GM19324 (cell line): Measurements from ENCODE around the gene CEACAM21.
A peak's percentile ranks its signal among the peaks of the same experiment; 100 is the strongest.

ENCODE experiments used
- ATAC-seq: cut with Tn5 transposase; IDR thresholded peaks from one replicate; pipeline ENCODE4 v1.9.1; 2021; ENCODE audit warnings: mild to moderate bottlenecking, moderate library complexity; ENCODE audit not compliant: unreplicated experiment, low FRiP score

CEACAM21 gene

DNA sequence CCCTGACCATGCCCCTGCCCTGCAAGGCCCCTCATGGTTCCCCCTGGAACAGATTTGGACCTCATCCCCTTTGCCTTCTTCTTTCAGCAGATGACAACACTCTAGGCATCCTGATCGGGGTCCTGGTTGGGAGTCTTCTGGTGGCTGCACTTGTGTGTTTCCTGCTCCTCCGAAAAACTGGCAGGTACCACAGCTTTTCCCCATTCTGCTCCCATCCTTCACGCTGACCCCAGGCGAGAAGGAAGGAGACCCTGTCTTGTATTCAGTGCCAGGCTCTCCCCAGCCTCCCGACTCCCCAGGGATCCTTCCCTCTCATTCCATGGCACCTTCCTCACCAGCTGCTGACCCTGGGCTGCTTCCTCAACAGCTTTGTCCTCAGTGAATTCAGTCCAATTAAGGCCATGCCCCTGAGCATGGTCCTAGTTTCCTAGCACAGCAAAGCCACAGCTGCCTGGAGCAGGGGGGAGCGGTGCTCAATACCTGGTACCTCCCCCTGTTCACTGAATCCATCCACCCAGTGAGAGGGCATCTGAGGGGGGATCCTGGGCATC, 8.4 kb downstream of the CEACAM21 start:
- ATAC-seq: no peak

DNA sequence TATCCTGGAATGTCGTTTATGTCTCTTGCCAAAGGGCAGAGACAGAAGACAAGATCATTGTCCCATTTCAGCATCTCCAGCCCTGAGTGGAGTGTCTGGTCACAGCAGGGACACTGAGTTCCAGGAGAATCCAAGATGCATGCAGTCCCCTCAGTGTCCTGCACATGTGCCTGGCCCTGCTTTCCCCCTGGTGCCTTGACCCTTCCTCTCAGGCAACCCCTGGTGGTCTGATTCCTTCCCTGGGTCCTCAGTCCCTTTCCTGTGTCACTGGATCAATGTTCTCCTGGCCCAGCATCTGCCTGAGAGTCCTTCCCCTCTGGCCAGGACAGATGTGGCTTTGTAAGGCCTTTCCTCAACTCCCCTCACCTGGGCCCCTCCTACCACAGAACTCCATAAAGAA, 9.0 kb downstream of the CEACAM21 start:
- ATAC-seq: no peak

DNA sequence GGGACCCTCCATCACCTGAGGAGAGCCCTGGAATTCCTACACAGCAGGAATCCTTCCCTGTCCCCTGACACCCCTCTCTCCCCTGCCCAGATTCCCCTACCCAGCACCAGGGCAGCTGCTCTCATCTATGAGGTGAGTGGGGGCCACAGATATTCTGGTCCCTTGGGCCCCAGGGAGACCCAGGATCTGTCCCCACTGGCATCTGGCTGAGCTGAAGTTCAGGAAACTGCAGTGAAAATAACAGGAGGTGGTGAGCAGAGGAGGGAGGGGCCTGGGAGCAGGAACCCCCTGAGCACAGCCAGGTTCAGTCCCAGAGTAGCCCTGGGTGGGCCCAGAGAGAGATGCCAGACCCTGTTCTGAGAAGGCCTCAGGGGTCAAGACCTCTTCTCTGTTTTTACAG, 10.1 kb downstream of the CEACAM21 start:
- ATAC-seq: no peak

DNA sequence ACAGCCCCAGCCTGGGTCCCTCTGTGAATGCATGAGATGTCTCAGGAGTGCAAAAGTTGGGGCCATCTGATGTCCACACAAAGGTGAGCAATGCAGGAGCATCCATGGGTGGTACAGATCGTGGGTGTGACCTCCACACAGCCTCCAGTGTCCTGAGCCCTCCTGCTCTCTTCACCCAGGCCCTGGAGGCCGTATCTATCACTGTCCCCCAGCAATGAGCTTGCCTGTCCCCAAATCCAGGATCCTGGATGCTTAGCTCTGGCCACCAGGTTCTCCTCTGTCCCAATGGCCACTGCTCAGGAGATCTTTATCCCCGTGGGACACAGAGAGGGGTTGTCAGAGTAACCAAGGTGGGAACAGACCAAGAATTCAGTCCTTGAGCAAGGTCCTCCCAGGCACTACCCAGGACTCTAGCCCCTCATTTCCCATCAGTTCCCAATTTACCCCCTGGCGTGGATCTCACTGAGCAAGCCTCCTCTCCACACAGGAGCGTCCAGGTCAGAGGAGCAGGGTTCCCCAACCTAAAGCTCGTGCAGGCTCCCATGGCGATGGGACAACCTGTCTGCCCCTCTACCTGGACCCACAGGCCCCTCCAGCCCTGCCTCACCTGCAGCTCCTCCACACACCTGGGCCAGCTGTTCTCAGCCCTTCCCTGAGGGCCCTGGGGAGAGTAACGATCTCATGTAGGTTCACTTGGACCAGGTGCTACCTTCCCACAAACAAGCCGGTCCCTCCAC, 11.3 kb downstream of the CEACAM21 start:
- ATAC-seq: no peak

DNA sequence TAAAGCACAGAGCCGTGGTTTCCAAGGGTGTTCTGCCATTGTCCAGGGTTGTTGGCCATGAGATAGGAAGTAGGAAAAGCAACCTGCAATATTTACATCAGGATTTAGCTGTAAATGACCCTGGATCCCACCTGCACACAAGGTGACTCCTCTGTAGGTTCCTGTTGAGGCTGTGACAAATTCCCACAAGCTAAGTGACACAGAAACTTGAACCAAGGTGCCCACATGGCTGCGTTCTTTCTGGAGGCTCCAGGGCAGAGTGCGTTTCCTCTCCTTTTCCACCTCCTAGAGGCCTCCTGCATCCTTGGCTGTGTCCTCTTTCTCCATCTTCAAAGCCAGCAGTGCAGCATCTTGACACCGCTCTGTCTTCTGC, 11.9 kb downstream of the CEACAM21 start:
- ATAC-seq: no peak

DNA sequence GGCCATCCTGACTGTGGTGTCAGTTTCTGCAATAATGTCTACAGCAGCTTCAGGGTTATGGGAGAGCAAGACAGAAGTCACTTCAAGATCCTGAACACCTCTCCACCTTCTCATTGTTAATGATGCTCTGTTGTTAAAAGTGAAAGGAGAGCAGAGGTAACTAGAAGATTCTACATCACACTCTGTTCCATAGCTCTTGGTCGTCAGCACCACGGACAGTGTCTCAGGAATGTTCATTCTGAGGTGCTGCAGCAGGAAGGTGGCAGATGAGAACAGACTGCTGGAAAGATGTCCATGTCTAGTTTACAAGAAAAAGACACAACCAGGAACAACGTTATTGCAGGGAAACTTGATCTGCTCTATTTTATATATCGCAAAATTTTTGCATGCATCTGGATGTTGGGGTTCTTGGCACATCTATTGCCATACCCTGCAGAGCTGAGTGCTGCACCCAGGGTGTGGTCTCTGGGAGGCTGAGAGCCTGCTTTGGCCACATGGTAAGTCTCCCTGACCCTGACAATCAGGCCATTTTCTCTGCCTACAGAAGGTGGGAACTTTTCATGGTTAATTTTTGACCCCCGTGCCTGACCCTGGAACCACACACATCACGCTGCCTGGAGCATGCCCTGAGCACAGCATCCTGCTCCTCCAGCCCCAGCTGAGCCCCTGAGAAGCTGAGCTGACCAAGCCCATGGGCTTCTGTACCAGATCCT, 12.7 kb downstream of the CEACAM21 start:
- ATAC-seq: no peak

DNA sequence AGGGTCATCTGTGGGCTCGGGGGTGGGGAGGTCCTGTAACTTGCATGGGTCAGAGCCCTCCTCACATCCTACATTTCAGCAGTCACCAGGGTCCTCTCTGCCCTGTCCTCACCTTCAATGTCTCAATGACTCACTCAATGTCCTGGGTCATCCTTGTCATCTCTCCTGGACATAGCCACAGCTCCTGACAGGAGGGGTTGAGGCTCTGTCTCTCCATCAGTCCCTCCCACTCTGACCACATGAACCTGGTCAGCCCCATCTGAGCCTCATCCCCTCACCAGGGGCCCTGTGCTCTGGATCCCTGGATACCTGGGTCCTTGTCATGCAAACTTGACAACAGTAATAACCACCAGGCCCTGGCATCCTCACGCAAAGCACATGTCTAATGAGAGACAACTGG, 13.4 kb downstream of the CEACAM21 start:
- ATAC-seq: no peak

DNA sequence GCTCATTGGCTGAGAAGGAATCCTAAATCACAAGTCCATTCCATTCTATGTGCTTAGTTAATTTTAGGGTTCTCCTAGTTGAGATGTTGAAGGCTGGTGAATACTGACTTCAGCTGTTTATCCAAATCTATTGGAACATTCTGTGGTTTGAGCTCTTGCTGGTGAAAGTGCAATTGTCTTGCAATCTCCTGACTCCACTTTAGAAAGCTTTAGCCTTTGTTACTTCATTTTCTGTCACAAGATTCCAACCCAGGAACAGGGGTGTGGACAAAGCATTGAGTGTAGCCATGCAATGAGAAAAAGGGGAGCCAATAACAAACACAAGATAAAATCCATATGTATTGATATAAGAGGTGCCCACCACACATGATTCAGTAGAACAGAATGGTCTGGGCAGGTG, 15.0 kb downstream of the CEACAM21 start:
- no peak for ATAC-seq

DNA sequence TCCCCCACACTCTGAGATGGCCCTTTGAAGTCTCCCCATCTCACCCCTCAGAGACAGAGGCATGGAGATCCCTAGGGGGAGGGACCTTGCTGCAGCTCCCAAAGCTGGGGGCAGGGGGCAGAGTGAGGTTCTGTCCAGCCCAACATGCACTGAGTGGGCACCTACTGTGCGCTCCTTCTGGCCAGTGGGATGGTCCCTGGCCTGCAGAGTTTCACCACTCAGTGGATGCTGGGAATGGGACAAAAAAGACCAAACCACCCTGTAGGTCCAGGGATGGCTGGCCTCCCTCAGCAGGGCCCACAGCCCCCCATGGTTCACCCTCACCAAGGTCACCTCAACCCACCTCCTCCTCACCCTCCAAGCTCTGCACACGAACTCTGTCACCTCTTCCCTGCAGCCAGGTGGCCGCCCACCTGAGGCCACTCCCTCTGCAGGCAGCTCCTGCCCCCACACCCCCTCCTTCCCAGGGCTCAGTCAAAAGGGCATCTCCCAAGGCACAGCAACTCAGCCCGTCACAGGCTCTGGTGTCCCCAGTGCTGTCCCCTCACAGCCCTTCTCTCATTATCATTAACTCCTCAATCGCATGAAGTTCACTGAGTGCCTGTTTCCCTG, 16.1 kb downstream of the CEACAM21 start:
- ATAC-seq: no peak

DNA sequence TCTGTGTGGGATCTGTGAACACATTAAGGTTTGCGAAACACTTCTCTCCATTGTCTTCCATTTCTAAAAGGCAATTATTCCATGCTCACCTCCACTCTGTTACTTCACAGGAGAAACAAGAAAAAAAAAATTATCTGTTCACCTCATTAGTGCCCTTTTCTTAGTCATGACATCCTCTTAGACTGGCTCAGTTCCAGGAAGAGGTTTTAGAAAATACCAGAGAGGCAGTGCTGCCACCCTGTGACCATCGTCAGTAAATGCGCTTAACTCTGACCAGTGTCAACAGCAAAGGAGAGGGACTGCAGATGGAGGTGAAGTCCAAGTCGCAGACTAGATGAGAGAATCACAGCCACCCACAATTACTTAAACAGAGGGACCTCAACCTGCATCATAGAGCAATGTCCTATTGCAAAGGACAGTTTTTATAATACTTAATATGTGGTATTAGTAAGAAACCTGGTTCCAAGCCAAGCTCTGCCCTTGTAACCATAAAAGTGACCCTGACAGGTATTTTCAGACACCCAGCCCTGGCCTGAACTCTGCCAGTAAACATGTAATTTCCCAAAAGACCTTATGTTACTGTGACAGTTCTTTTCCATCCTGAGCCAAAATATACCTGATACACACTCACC, 19.4 kb downstream of the CEACAM21 start:
- ATAC-seq: no peak

DNA sequence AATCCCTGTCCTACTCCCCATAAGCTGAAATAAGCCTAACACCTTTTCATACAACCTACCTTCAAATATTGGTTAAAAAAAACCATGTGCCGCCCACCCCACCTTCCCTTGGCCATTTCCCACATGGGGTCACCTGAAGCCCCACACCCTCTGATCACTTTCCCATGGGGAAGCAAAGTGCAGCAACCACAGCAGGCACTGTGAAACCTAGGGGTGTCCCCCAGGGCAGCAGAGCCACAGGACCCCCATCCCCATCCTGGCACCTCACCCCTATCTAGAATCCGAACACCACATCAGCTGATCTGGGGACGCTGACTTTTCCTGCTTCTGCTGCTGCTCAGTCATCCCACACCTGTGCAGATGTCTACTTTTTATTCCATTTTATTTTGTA, 19.9 kb downstream of the CEACAM21 start:
- ATAC-seq: no peak

DNA sequence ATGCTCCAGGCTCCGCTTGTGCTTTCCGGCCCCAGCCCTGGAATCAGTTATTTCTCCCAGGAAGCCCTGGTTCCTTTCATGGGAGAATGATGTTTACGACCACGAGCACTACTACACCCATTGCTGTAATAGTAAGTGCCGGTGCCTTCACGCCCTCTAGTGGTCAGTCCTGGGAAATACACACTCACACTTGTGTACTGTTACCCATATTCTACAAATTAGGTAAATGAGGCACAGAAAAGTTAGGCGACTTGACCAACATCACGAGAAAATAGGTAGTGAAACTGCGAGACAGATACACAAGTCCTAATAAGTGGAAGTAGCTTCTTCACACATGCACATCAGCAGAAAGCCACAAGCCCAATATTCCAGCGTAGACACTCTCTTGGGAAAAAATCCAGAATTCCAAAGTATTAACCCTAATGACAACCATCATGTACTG, 21.7 kb downstream of the CEACAM21 start:
- peak; percentile 63 for ATAC-seq

DNA sequence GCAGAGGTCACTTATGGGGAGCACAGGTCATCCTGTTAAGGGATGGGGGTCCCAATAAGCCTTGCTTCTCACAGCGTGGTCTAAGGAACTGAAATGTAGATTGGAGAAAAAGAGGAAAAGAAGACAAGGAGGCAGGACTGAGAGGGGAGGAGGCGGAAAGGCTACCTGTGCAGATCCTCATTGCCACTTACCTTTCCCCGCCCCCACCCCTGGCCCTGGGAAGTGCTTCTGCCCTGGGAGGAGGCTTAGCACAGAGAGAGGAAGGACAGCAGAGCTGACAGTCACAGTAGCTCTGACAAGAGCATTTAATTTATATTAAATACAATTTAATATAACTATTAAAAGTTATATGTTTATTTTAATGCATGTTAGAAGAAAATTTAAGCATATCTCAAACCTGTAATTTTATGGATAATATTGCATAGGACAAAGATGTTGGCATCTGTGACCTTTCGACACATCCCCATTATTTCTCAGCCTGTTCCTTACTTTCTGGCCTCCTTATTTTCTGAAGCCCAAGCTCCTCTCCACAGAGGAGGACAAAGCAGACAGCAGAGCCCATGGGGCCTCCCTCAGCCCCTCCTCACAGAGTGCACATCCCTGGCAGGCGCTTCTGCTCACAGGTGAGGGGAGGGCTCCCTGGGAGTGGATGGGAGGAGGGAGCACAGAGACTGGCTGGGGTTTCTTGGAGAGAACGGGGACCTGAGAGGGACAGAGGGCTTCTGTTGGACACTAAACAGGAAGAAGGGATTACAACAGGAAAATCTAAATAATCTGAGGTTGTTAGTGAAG, 23.4 kb downstream of the CEACAM21 start:
- no peak for ATAC-seq

DNA sequence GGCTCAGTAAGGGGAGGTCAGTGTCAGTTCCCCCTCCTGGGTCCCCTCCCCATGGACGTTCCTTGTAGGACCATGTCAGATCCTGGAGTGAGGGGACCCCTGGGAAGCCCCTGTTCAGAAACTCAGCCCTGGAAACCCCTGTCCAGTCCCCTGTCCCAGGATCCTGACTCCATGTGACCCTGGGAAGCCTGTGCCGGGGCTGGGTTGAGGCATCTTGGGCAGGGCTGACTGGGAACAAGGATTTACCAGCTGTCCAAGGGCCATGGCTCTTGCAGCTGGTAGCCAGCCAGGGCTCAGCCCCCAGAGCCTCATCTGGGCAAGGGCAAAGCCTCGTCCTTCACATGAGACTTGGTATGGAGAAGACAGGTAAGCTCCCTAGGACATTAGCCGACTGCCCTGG, 25.8 kb downstream of the CEACAM21 start:
- no peak for ATAC-seq

DNA sequence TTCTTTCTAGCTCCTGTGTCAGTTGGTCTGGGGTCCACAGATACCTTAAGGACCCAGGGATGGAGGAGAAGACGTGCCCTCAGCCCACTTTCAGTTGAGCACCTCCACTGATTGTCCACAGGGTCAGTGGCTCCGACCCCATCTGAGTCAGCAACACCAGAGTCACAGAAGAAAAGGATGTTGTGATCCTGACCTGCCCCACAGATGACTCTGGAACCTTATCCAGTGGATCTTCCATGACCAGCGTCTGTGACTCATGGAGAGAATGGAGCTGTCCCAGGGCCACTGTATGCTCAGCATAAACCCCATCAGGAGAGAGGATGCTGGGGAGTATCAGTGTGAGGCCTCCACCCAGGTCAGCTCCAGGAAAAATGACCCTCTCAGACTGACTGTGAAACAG, 28.9 kb downstream of the CEACAM21 start:
- no peak for ATAC-seq

DNA sequence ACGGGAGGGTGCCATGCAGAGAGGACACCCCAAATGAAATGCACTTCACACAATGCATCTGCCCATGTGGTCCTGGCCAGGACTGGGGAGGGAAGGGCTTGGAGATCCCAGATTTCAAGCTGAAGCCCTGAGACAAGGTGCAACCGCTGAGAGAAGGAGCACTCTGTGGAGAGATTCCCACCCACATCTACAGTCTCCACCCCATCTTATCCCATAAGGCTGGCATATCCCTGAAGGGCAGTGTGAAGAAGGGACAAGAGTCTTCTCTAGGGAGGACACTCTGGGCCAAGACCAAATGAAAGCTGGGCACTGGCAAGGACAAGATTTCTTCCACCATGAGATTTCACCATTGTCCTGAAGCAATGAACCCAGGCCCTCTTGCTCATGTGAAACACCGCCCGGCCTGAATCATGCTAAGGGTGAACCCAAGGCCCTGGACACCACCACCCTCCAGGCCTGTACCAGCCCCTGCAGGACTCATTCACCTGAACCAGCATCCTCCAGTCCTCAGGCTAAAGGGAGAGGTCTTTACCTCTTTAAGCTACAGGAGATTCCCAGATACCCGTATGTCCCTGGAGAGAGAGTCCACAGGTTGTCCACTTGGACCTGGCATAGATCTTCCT, 30.4 kb downstream of the CEACAM21 start:
- ATAC-seq: no peak

DNA sequence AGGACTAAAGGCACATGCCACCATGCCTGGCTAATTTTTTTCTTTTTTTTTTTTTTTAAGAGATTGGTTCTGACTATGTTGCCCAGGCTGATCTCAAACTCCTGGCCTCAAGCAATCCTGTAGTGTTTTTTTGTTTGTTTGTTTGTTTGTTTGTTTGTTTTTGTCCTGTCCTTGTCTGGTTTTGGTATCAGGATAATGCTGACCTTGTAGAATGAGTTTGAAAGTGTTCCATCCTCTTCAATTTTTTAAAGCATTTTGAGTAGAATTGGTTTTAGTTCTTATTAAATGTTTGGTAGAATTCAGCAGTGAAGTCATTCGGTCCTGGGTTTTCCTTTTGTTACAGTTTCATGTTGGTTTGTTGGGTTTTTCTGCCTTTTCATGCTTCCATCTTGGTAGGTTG, 31.7 kb downstream of the CEACAM21 start:
- ATAC-seq: no peak

DNA sequence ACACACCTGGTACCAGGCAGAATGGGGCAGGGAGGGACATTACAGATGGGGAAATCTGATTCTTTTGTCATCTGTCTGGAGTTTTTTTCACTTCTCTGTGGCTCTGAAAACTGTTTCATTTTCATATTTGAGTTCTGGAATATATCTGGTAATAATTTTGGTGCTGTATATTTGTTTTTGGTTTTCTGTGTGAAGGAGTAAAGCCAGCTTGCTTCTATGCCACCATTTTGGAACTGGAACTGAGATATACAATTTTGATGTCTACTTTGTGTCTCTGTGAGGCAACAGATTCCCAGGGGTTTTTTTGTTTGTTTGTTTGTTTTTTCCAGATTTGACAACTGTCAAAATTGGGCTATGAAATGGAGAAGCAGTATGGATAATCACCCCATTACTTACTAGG, 34.8 kb downstream of the CEACAM21 start:
- ATAC-seq: no peak

DNA sequence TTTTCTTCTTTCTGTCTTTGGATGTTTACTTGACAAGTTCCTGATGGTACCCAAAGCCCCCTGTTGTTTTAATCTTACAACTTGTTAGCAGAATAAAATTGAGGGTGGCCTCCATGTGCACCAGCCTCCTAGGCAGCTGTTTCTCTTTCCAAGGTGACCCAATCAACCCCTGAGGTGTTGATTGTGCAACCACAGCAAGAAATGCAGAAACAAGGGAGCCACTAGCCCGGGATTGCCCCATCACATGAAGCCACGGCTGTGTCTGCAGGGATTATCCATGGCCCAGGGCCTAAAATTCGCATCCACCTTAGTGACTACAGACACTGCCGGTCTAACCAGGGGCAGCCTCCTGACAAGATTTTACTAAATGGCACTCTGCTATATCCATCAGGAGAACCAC, 36.5 kb downstream of the CEACAM21 start:
- no peak for ATAC-seq

DNA sequence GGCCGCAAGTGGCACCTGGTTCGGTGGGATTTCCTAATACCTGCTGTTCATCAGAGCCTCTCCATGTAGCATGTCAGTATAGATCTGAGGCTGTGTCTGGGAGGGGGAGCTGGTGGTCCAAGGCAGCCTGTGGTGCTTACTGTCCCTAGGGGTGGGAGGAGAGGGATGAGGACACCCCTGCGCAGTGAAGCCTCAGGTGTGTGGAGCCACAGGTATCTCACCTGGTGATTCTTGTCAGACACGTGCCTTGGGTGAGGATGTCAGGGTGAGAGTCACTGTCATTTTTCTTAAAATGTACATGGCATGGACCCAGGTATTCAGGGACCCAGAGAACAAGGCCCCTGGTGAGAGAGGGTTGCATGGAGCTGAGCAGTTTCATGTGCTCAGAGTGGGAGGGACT, 39.2 kb downstream of the CEACAM21 start:
- ATAC-seq: no peak
